Fibroblast of lung (primary cell): Measurements from ENCODE around the gene PRKAB1. TPM values are rescaled to one million over a fixed set of nuclear protein-coding genes. Genes with fewer than 3 reads are reported as not detected.

Source experiments
- DNase-seq, 2 donors: peaks; one replicate each; pipeline versions ENCODE4 v3.0.0 to v3.0.0-alpha.2; 2010; ENCODE audit warnings: low read depth in 2 of 2
- H2AFZ ChIP-seq: 2 replicates; pipeline ENCODE4 v1.5.1; 2012; ENCODE audit warnings: low read length, control low read depth, inconsistent platforms
- H3K27ac ChIP-seq: 2 replicates; pipeline ENCODE4 v1.5.1; 2011; ENCODE audit warnings: low read length, control low read depth; ENCODE audit not compliant: insufficient read depth
- H3K27me3 ChIP-seq: 2 replicates; pipeline ENCODE4 v1.5.1; 2011; ENCODE audit warnings: mild to moderate bottlenecking, low read length; ENCODE audit not compliant: control insufficient read depth, insufficient read depth
- H3K36me3 ChIP-seq: 2 replicates; pipeline ENCODE4 v1.5.1; 2011; ENCODE audit warnings: low read length; ENCODE audit not compliant: control insufficient read depth, insufficient read depth
- H3K4me1 ChIP-seq: 2 replicates; pipeline ENCODE4 v1.5.1; 2011; ENCODE audit warnings: low read length; ENCODE audit not compliant: control insufficient read depth, insufficient read depth; ENCODE audit errors: extremely low read depth
- H3K4me2 ChIP-seq: 2 replicates; pipeline ENCODE4 v1.5.1; 2011; ENCODE audit warnings: low read length, control low read depth; ENCODE audit not compliant: insufficient read depth; ENCODE audit errors: extremely low read depth
- H3K4me3 ChIP-seq, 4 experiments: fragments of 200-600 bp in 1 of 4; sonication (generic) in 1 of 4; replicated peaks in 1 of 4; 2 replicates each; pipeline ENCODE4 v1.5.1; 2011 to 2016; ENCODE audit warnings: low read length in 4 of 4, low read depth in 3 of 4, mild to moderate bottlenecking in 3 of 4, control low read depth in 2 of 4, inconsistent platforms in 1 of 4, mixed read lengths in 1 of 4; ENCODE audit not compliant: insufficient read depth in 1 of 4; ENCODE audit errors: control extremely low read depth in 1 of 4
- H3K79me2 ChIP-seq: 2 replicates; pipeline ENCODE4 v1.5.1; 2012; ENCODE audit warnings: mild to moderate bottlenecking, low read length, inconsistent platforms; ENCODE audit not compliant: control insufficient read depth, insufficient read depth
- H3K9ac ChIP-seq: 2 replicates; pipeline ENCODE4 v1.5.1; 2011; ENCODE audit warnings: mild to moderate bottlenecking, low read length, control low read depth; ENCODE audit not compliant: insufficient read depth
- H3K9me3 ChIP-seq: 2 replicates; pipeline ENCODE4 v1.5.1; 2012; ENCODE audit warnings: low read depth, low read length; ENCODE audit not compliant: control insufficient read depth, insufficient read depth
- H4K20me1 ChIP-seq: 2 replicates; pipeline ENCODE4 v1.5.1; 2011; ENCODE audit warnings: low read length; ENCODE audit not compliant: control insufficient read depth, insufficient read depth; ENCODE audit errors: extremely low read depth
- EZH2 ChIP-seq: IDR thresholded peaks from 2 replicates; pipeline ENCODE4 v1.5.1; 2012; ENCODE audit warnings: low read length, control low read depth, mild to moderate bottlenecking; ENCODE audit errors: missing control alignments
- polyA plus RNA-seq, 2 donors: library from polyadenylated mRNA; depleted of rRNA in 1 of 2; stranded (reverse) in 1 of 2; unstranded in 1 of 2; fragments of >200 nt; gene quantifications; 2 replicates each; pipeline ENCODE4 v1.2.1, GENCODE V29; 2011 to 2012; ENCODE audit warnings: missing spikeins in 1 of 2
- total RNA-seq: library from RNA; depleted of rRNA; stranded (reverse); fragments of >200 nt; gene quantifications from 2 replicates; pipeline ENCODE4 v1.2.1, GENCODE V29; 2014
- TF ChIP-seq, protein P1 (sequence below), 2 donors: IDR thresholded peaks in 1 of 2; conservative IDR thresholded peaks in 1 of 2; 1 replicate in 1 of 2; 2 replicates in 1 of 2; pipeline ENCODE4 v1.5.1; 2011 to 2012; ENCODE audit warnings: low read length in 2 of 2, control low read depth in 1 of 2, inconsistent platforms in 1 of 2, low read depth in 1 of 2, mild to moderate bottlenecking in 1 of 2

Gene PRKAB1
- total and polyA plus RNA-seq, 2 donors (not counting 1 experiment from before 2014, with no cell fraction given), result 17.0 to 23.8 TPM

DNA sequence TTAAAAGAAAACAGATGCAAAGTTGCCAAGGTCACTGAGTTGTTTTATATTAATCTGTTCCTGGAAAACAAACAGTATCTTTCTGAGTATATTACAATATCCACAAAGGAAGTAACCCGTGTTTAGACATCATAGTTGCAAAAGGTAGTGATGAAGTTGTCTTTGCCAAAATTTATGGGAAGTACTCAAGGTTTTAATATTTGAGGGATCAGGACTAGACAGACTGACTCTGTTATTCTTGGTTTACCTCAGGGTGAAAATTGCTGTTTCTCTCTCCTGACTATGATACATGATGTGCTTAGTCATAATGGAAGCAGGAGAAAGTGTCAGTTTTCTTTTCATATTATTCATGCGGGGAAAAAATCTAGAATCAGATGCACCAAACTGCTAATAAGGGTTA, 46.1 kb upstream of the PRKAB1 start:
- Histone ChIP-seq H3K36me3 (no peaks in the 10 kb centered on the region), H3K9me3 (no peaks in the 10 kb centered on the region), H3K27me3 (no peaks in the 10 kb centered on the region), H3K9ac (no peak overlapping the region), H2AFZ (no peak overlapping the region), H3K79me2 (no peaks in the 10 kb centered on the region), H3K4me3 (no peak overlapping the region), H3K4me2 (no peak overlapping the region), H3K4me1 (no peaks in the 10 kb centered on the region), H4K20me1 (no peaks in the 10 kb centered on the region), H3K27ac (no peak overlapping the region)
- peak in 1 of 2 donors; percentile 27 for DNase-seq
- no peak for TF ChIP-seq EZH2
- TF ChIP-seq, protein P1, sequence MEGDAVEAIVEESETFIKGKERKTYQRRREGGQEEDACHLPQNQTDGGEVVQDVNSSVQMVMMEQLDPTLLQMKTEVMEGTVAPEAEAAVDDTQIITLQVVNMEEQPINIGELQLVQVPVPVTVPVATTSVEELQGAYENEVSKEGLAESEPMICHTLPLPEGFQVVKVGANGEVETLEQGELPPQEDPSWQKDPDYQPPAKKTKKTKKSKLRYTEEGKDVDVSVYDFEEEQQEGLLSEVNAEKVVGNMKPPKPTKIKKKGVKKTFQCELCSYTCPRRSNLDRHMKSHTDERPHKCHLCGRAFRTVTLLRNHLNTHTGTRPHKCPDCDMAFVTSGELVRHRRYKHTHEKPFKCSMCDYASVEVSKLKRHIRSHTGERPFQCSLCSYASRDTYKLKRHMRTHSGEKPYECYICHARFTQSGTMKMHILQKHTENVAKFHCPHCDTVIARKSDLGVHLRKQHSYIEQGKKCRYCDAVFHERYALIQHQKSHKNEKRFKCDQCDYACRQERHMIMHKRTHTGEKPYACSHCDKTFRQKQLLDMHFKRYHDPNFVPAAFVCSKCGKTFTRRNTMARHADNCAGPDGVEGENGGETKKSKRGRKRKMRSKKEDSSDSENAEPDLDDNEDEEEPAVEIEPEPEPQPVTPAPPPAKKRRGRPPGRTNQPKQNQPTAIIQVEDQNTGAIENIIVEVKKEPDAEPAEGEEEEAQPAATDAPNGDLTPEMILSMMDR (conservative IDR thresholded peaks at IDR 0.05 in 1 of 2, IDR thresholded peaks at IDR 0.05 in 1 of 2; ENCODE audit: low read depth in 1 of 2, low read length in 2 of 2), result no peak

DNA sequence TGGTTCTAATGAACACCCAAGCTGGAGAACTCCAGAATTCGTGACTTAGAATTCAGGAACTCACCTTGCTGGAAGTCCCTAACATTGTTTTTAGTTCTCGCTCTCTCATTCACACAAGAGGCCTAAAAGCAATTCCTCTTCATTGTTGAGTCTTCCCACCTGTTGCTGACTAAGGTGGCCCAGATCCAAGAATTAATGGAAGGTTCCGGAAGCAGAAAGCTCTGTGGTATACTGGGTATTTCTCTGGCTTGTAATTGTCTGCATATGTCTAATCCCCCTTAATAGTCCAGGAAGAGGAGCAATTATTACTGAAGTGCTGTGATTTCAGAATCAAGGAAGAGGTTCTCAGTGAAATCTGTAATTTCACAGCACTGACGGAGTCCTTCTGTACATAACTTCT, 43.0 kb upstream of the PRKAB1 start:
- Histone ChIP-seq H3K4me1 (no peaks in the 10 kb centered on the region), H3K9me3 (no peaks in the 10 kb centered on the region), H3K4me3 (no peak overlapping the region), H3K27ac (no peak overlapping the region), H3K79me2 (no peaks in the 10 kb centered on the region), H2AFZ (no peak overlapping the region), H4K20me1 (no peaks in the 10 kb centered on the region), H3K9ac (no peak overlapping the region), H3K36me3 (no peaks in the 10 kb centered on the region), H3K4me2 (no peak overlapping the region), H3K27me3 (no peaks in the 10 kb centered on the region)
- peak in 1 of 2 donors; percentile 57 for DNase-seq
- no peak for TF ChIP-seq EZH2
- TF ChIP-seq, protein P1 (conservative IDR thresholded peaks at IDR 0.05 in 1 of 2, IDR thresholded peaks at IDR 0.05 in 1 of 2; ENCODE audit: low read depth in 1 of 2, low read length in 2 of 2), result no peak

DNA sequence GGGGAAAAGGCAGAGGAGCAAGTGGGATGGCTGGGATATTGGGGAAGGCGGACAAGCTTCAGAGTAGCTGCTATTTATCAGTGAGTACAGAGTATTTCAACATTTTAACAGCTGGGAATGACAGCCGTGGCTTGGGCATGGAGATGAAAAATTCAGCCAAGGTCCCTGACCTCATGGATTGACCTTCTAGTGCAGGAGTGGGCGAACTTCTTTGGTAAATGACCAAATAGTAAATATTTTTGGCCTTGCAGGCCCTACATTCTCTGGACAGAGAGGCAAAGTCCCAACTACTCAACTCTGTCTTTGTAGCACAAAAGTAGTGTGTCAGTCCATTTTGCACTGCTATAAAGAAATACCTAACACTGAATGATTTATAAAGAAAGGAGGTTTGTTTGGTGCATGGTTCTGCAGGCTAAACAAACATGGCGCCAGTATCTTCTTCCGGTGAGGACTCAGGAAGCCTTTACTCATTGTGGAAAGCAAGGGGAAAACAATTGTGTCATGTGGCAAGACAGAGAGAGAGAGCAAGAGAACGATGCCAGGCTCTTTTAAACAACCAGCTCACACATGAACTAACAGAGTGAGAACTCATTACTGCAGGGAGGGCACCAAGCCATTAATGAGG, 40.8 kb upstream of the PRKAB1 start:
- H3K79me2 ChIP-seq, result no peaks in the 10 kb centered on the region
- H3K27ac ChIP-seq, result no peak overlapping the region
- no peaks in the 10 kb centered on the region for H3K9me3 ChIP-seq
- no peak overlapping the region for H2AFZ ChIP-seq
- no peaks in the 10 kb centered on the region for H4K20me1 ChIP-seq
- TF ChIP-seq, protein P1 (conservative IDR thresholded peaks at IDR 0.05 in 1 of 2, IDR thresholded peaks at IDR 0.05 in 1 of 2; ENCODE audit: low read depth in 1 of 2, low read length in 2 of 2), result no peak
- TF ChIP-seq EZH2, result no peak
- no peak overlapping the region for H3K4me3 ChIP-seq
- no peak overlapping the region for H3K9ac ChIP-seq
- no peak for DNase-seq
- H3K4me2 ChIP-seq, result no peak overlapping the region
- H3K27me3 ChIP-seq, result no peaks in the 10 kb centered on the region
- no peaks in the 10 kb centered on the region for H3K36me3 ChIP-seq
- H3K4me1 ChIP-seq, result no peaks in the 10 kb centered on the region
